GM21619 (cell line): Measurements from ENCODE around the gene PIK3C2G.
"Not testable (repeated sequence)": the region's sequence is repeated elsewhere in the genome, so short reads cannot be mapped to it uniquely, and the experiment has no call there.

ENCODE experiments used
- ATAC-seq: cut with Tn5 transposase; IDR thresholded peaks from one replicate; pipeline ENCODE4 v1.9.1; 2021; ENCODE audit not compliant: unreplicated experiment

The PIK3C2G gene

GRCh38 chr12:18467620-18468245, 206.4 kb downstream of the PIK3C2G start:
- ATAC-seq, result no peak

DNA sequence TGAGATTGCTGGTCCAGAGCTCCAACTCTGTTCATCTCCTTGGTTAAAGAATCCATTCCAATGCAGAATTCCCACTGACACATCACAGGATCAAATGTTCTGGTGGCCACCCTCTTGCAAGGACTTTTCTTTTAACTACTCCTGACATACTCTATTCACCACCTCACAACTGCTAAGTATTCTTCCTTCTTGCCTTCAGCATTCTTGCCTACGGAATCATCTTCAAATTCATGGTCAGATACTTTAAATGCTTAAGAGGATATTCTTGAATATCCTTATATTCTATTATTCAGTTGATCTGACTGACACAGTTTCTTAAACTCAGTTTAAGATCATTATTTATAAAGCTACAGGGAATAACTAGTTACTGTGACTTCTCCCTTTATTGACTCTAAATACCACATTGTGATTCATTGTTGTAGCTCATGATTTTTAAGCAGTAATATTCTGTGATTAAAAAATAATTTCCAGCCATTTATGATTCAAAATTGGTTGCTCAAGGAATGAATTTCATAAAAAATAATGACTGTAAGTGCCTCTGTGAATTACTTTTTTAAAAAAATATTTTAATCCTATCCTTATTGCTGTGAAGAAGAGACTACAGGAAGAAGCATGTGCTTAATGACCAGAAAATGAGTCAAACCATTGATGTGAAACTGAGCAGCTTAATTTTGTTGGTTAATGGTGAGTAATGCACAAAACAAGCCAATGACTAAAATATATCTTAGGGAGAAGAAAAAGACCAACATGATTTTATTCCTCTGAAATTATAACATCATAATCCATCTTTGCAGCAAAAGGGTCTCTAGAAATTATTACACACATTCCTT, 207.1 kb downstream of the PIK3C2G start:
- no peak for ATAC-seq

- no peak for ATAC-seq
These were observed 208.9 kb downstream of the PIK3C2G start for GRCh38 chr12:18470251-18470650.

- no peak for ATAC-seq
These were observed 211.0 kb downstream of the PIK3C2G start for GRCh38 chr12:18472304-18472703.

DNA sequence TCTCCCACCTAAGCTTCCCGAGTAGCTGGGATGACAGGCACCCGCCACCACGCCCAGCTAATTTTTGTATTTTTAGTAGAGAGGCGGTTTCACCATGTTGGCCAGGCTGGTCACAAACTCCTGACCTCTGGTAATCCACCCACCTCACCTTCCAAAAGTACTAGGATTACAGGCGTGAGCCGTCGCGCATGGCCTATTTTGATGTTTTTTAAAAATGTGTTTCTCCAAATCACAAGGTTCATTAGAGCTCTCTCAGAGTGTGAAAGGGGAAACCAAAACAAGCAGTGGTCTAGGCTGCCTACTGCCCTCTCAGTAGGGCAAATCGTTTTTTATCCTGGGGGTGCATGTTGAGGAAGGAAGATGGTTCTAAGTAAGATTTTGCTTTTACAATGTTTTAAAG, 211.5 kb downstream of the PIK3C2G start:
- ATAC-seq, result no peak

GRCh38 chr12:18476861-18477260, 215.5 kb downstream of the PIK3C2G start:
- no peak for ATAC-seq

DNA sequence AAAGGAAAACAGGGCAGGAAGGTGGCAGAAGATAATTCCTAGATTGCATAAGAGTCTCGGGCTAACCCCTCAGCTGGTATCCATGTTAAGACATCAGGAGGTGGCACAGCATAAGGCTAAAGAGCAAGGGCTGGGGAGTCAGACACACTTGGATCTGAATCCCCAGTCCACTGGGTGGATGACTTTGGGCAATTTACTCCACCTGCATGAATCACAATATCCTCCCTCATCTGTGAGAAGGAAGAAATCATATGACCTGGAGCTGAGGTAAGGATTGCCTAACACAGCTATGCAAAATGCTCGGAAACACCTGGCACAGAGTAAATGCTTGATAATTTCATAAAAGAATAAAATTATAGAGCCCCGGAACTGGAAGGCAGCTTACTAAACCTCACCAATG, 217.9 kb downstream of the PIK3C2G start:
- ATAC-seq, result no peak

DNA sequence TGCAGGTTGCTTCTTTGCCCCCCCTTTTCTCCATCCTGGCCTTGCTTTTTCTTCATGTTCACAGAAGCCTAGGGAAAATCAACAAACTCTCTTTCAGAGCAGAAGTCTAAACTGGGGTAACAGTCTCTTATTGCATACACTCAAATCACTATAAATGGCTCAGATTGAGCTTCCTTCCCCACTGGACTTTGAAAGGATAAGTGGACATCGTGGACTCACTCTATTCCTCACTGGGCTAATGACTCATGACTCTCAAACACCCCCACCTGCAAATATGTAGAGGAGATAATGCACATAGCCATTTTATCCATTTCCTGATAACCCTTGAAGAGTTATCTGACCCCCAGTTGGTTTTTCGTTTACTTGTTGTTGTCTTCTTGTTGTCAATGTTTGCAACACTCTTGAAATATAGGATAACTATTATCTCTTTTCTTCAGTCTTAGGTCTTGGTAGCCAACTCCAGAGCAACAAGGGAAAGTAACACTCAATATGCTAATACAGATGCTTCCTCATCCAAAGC, 221.3 kb downstream of the PIK3C2G start:
- no peak for ATAC-seq

- no peak for ATAC-seq
These were observed 222.5 kb downstream of the PIK3C2G start for GRCh38 chr12:18483698-18484325.

GRCh38 chr12:18486036-18486435, 224.7 kb downstream of the PIK3C2G start:
- ATAC-seq, result no peak

GRCh38 chr12:18487509-18487908, 226.2 kb downstream of the PIK3C2G start:
- no peak for ATAC-seq

GRCh38 chr12:18492372-18493025, 231.2 kb downstream of the PIK3C2G start:
- no peak for ATAC-seq

- no peak for ATAC-seq
These were observed 234.8 kb downstream of the PIK3C2G start for GRCh38 chr12:18496156-18496555.

- ATAC-seq, result not testable (repeated sequence)
These were observed 238.8 kb downstream of the PIK3C2G start for GRCh38 chr12:18500160-18500574.

DNA sequence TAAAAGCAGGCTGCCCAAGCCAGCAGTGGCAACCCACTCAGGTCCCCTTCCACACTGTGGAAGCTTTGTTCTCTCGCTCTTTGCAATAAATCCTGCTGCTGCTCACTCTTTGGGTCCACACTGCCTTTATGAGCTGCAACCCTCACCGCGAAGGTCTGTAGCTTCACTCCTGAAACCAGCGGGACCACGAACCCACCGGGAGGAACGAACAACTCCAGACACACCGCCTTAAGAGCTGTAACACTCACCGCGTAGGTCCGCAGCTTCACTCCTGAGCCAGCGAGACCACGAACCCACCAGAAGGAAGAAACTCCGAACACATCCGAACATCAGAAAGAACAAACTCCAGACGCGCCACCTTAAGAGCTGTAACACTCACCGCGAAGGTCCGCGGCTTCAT, 239.4 kb downstream of the PIK3C2G start:
- ATAC-seq, result not testable (repeated sequence)

DNA sequence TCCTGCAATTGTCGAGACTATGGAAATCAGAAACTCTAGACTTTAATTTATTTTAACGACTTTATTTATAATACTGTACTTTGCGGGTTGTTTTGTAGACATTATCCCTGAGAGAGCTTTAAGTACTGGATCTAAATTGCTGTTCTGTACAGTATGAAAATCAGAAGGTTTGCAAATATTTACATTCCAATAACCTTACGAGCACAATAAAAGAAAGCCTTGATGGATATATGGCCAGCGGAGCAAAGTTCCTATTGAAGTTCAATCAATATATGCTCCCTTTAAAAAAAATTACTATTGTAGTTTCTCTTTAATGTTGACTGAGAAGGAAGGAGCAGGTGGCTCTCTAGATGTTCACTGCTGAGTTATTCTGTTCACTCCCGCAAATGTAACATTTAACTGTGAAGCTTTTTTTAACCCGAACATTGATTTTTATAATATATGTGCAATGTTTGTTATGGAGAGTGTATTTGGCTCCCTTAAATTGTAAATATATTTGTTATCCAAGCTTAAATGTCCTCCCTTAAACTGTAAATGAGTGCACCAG, 241.2 kb downstream of the PIK3C2G start:
- no peak for ATAC-seq

- no peak for ATAC-seq
These were observed 260.1 kb downstream of the PIK3C2G start for GRCh38 chr12:18521461-18521860.

GRCh38 chr12:18522806-18523205, 261.5 kb downstream of the PIK3C2G start:
- ATAC-seq, result no peak

DNA sequence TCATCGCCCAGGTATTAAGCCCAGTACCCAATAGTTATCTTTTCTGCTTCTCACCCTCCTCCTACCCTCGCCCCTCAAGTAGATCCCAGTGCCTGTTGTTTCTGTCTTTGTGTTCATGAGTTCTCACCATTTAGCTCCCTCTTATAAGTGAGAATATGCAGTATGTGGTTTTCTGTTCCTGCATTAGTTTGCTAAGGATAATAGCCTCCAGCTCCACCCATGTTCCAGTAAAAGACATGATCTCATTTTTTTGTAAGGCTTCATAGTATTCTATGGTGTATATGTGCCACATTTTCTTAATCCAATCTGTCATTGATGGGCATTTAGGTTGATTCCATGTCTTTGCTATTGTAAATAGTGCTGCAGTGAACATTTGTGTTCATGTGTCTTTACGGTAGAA, 281.2 kb downstream of the PIK3C2G start:
- not testable (repeated sequence) for ATAC-seq

- ATAC-seq, result no peak
These were observed 285.1 kb downstream of the PIK3C2G start for GRCh38 chr12:18546399-18546798.

- ATAC-seq, result no peak
These were observed 288.3 kb downstream of the PIK3C2G start for GRCh38 chr12:18549598-18549997.
